ENCODE data around the gene ABHD1. TPM values are rescaled to one million over a fixed set of nuclear protein-coding genes. Genes with fewer than 3 reads are reported as not detected.

ABHD1 gene
- total and polyA plus RNA-seq, 2 donors: 0.09 to 0.27 TPM

GRCh38 chr2:27086090-27086723, 37.4 kb upstream of the ABHD1 start:
- no peaks in the 10 kb centered on the region for H3K9me3 ChIP-seq (ENCODE audit: control insufficient read depth in 2 of 2, insufficient read depth in 1 of 2, low read length in 1 of 2)
- peaks cover 2 to 41% of the 10 kb centered on the region in 2 donors for H3K27me3 ChIP-seq (ENCODE audit: control insufficient read depth in 2 of 2, insufficient read depth in 1 of 2, low read length in 1 of 2)
- under 1% methylated on average over 81 of the region's 81 CpGs for WGBS
- peak overlapping the region; percentile 72 to 90 for H3K27ac ChIP-seq (ENCODE audit: low read depth in 1 of 2, low read length in 1 of 2)
- H3K4me3 ChIP-seq (ENCODE audit: low read length in 2 of 2): peak overlapping the region; percentile 57 to 78
- H3K4me1 ChIP-seq (ENCODE audit: control insufficient read depth in 2 of 2, insufficient read depth in 2 of 2, low read length in 2 of 2): peaks cover 28 to 33% of the 10 kb centered on the region in 2 donors
- DNase-seq (ENCODE audit: low read depth in 6 of 9, low spot score in 9 of 9): peak; percentile 78 to 98 (median 94)
- H3K36me3 ChIP-seq (ENCODE audit: control insufficient read depth in 2 of 2, insufficient read depth in 2 of 2, low read length in 1 of 2): no peaks in the 10 kb centered on the region

GRCh38 chr2:27086724-27087593, 36.7 kb upstream of the ABHD1 start, which contains the start of gene KHK:
KHK (plus strand) TSS chr2:27086772; CDS start chr2:27087260, 488 bp downstream.
- no peak for DNase-seq (ENCODE audit: low read depth in 6 of 9, low spot score in 9 of 9)
- no peaks in the 10 kb centered on the region for H3K9me3 ChIP-seq (ENCODE audit: control insufficient read depth in 2 of 2, insufficient read depth in 1 of 2, low read length in 1 of 2)
- peak within 1 kb of the TSS; percentile 88 to 90 for H3K27ac ChIP-seq (ENCODE audit: low read depth in 1 of 2, low read length in 1 of 2)
- H3K4me1 ChIP-seq (ENCODE audit: control insufficient read depth in 2 of 2, insufficient read depth in 2 of 2, low read length in 2 of 2): peaks cover 21 to 25% of the 10 kb centered on the region in 2 donors
- H3K36me3 ChIP-seq (ENCODE audit: control insufficient read depth in 2 of 2, insufficient read depth in 2 of 2, low read length in 1 of 2): no peaks in the 10 kb centered on the region
- peak within 1 kb of the TSS; percentile 57 to 78 for H3K4me3 ChIP-seq (ENCODE audit: low read length in 2 of 2)
- peaks cover 2 to 41% of the 10 kb centered on the region in 2 donors for H3K27me3 ChIP-seq (ENCODE audit: control insufficient read depth in 2 of 2, insufficient read depth in 1 of 2, low read length in 1 of 2)
- 18% methylated on average over 54 of the region's 54 CpGs for WGBS

GRCh38 chr2:27087823-27088410, 35.7 kb upstream of the ABHD1 start:
- H3K27me3 ChIP-seq (ENCODE audit: control insufficient read depth in 2 of 2, insufficient read depth in 1 of 2, low read length in 1 of 2): peaks cover 2 to 41% of the 10 kb centered on the region in 2 donors
- H3K4me1 ChIP-seq (ENCODE audit: control insufficient read depth in 2 of 2, insufficient read depth in 2 of 2, low read length in 2 of 2): peaks cover 19 to 23% of the 10 kb centered on the region in 2 donors
- no peaks in the 10 kb centered on the region for H3K9me3 ChIP-seq (ENCODE audit: control insufficient read depth in 2 of 2, insufficient read depth in 1 of 2, low read length in 1 of 2)
- WGBS: 98% methylated on average over 5 of the region's 5 CpGs
- no peak overlapping the region for H3K27ac ChIP-seq (ENCODE audit: low read depth in 1 of 2, low read length in 1 of 2)
- H3K36me3 ChIP-seq (ENCODE audit: control insufficient read depth in 2 of 2, insufficient read depth in 2 of 2, low read length in 1 of 2): no peaks in the 10 kb centered on the region
- no peak for DNase-seq (ENCODE audit: low read depth in 6 of 9, low spot score in 9 of 9)
- H3K4me3 ChIP-seq (ENCODE audit: low read length in 2 of 2): no peak overlapping the region

GRCh38 chr2:27088634-27089033, 35.0 kb upstream of the ABHD1 start:
- peaks cover 19 to 23% of the 10 kb centered on the region in 2 donors for H3K4me1 ChIP-seq (ENCODE audit: control insufficient read depth in 2 of 2, insufficient read depth in 2 of 2, low read length in 2 of 2)
- 97% methylated on average over 6 of the region's 6 CpGs for WGBS

GRCh38 chr2:27089111-27089954, 34.3 kb upstream of the ABHD1 start:
- 96% methylated on average over 14 of the region's 14 CpGs for WGBS
- H3K4me1 ChIP-seq (ENCODE audit: control insufficient read depth in 2 of 2, insufficient read depth in 2 of 2, low read length in 2 of 2): peaks cover 19 to 23% of the 10 kb centered on the region in 2 donors
- peaks cover 2 to 39% of the 10 kb centered on the region in 2 donors for H3K27me3 ChIP-seq (ENCODE audit: control insufficient read depth in 2 of 2, insufficient read depth in 1 of 2, low read length in 1 of 2)
- H3K4me3 ChIP-seq (ENCODE audit: low read length in 2 of 2): no peak overlapping the region
- no peaks in the 10 kb centered on the region for H3K9me3 ChIP-seq (ENCODE audit: control insufficient read depth in 2 of 2, insufficient read depth in 1 of 2, low read length in 1 of 2)
- no peak for DNase-seq (ENCODE audit: low read depth in 6 of 9, low spot score in 9 of 9)
- H3K27ac ChIP-seq (ENCODE audit: low read depth in 1 of 2, low read length in 1 of 2): no peak overlapping the region
- H3K36me3 ChIP-seq (ENCODE audit: control insufficient read depth in 2 of 2, insufficient read depth in 2 of 2, low read length in 1 of 2): no peaks in the 10 kb centered on the region

More at GRCh38 chr2:27088634-27089033, 35.0 kb upstream of the ABHD1 start:
- H3K4me3 ChIP-seq (ENCODE audit: low read length in 2 of 2): no peak overlapping the region
- H3K36me3 ChIP-seq (ENCODE audit: control insufficient read depth in 2 of 2, insufficient read depth in 2 of 2, low read length in 1 of 2): no peaks in the 10 kb centered on the region
- no peak overlapping the region for H3K27ac ChIP-seq (ENCODE audit: low read depth in 1 of 2, low read length in 1 of 2)
- H3K9me3 ChIP-seq (ENCODE audit: control insufficient read depth in 2 of 2, insufficient read depth in 1 of 2, low read length in 1 of 2): no peaks in the 10 kb centered on the region
- peaks cover 2 to 41% of the 10 kb centered on the region in 2 donors for H3K27me3 ChIP-seq (ENCODE audit: control insufficient read depth in 2 of 2, insufficient read depth in 1 of 2, low read length in 1 of 2)
- no peak for DNase-seq (ENCODE audit: low read depth in 6 of 9, low spot score in 9 of 9)

- Histone ChIP-seq H3K27ac (ENCODE audit: low read depth in 1 of 2, low read length in 1 of 2) (no peak overlapping the region), H3K27me3 (ENCODE audit: control insufficient read depth in 2 of 2, insufficient read depth in 1 of 2, low read length in 1 of 2) (peaks cover 2 to 20% of the 10 kb centered on the region in 2 donors), H3K36me3 (ENCODE audit: control insufficient read depth in 2 of 2, insufficient read depth in 2 of 2, low read length in 1 of 2) (no peaks in the 10 kb centered on the region), H3K4me3 (ENCODE audit: low read length in 2 of 2) (no peak overlapping the region), H3K4me1 (ENCODE audit: control insufficient read depth in 2 of 2, insufficient read depth in 2 of 2, low read length in 2 of 2) (peaks cover 9 to 20% of the 10 kb centered on the region in 2 donors), H3K9me3 (ENCODE audit: control insufficient read depth in 2 of 2, insufficient read depth in 1 of 2, low read length in 1 of 2) (no peaks in the 10 kb centered on the region)
- WGBS: 89% methylated on average over 25 of the region's 25 CpGs
- no peak for DNase-seq (ENCODE audit: low read depth in 6 of 9, low spot score in 9 of 9)
Measured at GRCh38 chr2:27091746-27092695, 31.6 kb upstream of the ABHD1 start.

GRCh38 chr2:27092696-27093429, 30.8 kb upstream of the ABHD1 start:
- Histone ChIP-seq H3K27me3 (ENCODE audit: control insufficient read depth in 2 of 2, insufficient read depth in 1 of 2, low read length in 1 of 2) (peaks cover 2 to 15% of the 10 kb centered on the region in 2 donors), H3K4me3 (ENCODE audit: low read length in 2 of 2) (no peak overlapping the region), H3K4me1 (ENCODE audit: control insufficient read depth in 2 of 2, insufficient read depth in 2 of 2, low read length in 2 of 2) (peaks cover 4 to 12% of the 10 kb centered on the region in 2 donors), H3K27ac (ENCODE audit: low read depth in 1 of 2, low read length in 1 of 2) (no peak overlapping the region), H3K36me3 (ENCODE audit: control insufficient read depth in 2 of 2, insufficient read depth in 2 of 2, low read length in 1 of 2) (no peaks in the 10 kb centered on the region), H3K9me3 (ENCODE audit: control insufficient read depth in 2 of 2, insufficient read depth in 1 of 2, low read length in 1 of 2) (no peaks in the 10 kb centered on the region)
- WGBS: 92% methylated on average over 10 of the region's 10 CpGs
- DNase-seq (ENCODE audit: low read depth in 6 of 9, low spot score in 9 of 9): no peak
